Astrocyte of the hippocampus (primary cell): ENCODE data around the gene RNF150.

Experiments used
- DNase-seq: peaks from one replicate; pipeline ENCODE4 v3.0.0; 2011; ENCODE audit warnings: low read depth, low spot score

Gene RNF150

DNA sequence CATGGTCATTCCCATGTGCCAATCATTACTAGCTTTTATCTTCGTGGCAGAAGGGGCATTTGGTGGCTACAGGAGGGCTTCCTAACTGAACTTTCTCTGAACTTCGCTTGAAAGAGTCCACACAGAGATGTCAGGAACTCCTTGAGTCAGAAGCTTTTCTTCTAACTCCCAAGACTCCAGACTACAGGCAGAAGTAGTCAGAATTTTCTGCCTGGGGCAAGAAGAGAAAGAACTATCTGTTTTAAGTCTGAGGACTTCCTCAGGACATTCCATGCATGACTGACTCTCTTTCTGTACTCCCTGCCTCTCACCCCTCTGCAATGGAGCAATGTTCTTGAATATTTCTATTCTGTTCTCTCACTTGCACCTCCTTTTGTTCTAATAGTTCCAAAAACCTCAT lies 206.6 kb downstream of the RNF150 start:
- peak; percentile 15 for DNase-seq

DNA sequence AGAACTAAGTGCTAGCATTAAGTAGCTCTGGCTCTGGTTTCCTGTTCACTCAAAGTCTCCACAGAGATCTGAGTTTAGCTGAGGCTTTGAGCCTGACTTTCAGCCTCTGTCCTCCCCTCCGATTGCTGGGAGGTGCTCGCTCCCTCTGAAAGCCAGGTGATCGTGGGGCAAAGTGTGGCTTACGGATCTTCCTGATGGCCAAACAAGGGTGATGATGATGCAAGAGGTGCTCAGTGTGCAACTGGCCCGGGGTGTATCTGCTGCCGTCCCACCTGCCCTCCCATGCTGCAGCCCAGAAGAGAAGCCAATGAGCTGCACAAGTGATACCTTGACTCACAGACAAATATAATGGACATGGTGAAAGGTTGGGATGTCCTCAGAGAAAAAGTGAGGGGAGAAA lies 207.9 kb downstream of the RNF150 start:
- no peak for DNase-seq

DNA sequence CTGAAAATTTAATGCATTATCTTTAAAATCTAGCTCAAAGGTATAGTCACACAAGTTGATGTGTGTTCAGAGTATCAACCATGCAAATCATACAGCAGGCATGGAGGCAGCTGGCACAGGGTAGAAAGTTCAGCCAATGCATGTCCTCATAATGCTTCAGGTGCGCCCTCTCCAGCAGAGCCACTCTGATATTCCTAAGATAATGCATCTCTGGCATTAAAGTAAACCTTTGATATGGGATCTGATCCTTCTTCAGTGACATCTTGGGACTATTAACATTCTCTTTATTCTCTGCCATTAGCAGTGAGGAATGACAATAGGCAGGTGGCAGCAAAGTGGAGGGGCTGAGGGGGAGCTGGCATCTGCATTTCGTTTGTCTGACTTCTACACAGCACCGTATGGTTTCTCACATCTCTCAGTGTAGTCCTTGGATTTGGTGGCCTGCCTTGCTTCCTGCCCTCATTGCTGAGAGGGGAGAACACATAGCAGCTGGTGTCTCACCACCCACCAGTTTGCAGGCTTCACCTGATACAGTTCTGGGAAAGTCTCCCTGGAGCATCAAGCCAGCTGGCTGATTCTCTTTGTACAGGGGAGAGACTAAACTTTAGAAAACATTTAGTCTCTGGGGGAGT lies 208.4 kb downstream of the RNF150 start:
- DNase-seq: no peak

DNA sequence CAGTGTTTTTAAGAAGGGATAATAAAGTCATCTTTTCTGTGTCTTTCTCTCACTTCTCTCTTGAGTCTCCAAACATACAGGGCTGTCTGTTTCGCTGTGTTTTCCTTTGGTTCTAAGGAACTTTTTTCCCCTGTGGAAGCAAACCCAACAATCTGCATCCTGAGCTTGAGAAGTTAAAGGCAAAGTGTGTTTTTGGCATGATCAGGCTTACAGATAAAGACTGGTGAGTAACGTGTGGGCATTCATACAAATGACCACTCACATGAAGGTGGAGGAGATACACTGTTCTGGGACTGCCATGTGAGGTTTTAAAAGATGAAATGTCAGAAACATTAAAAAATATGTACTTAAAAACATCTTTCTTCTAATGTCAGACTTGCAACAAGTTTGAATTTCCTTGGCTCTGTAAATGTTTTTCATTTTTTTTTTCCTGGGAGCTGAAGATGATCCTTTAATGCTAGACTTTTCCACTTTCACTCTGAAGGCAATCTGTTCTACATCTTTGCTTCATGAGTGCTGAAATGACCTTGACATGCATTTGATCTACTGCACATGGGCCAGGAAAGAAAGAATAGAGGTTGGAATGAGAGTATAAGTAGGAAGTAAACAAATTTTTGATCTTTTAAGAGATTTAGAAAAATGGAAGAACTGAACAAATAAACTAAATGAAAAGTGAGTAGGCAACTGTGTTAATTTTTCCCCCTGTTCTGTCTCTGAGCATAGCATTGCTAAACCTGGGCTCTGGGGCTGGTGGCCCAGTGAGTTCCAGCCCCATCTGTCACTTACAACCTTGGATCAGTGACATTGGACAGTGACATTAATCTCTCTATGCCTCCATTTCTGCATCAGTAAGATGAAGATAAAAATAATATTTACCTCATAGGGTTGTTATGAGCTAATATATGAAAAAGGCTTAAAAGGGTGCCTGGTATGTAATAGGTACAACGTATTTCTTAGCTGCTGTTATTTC lies 226.0 kb downstream of the RNF150 start:
- DNase-seq: no peak

DNA sequence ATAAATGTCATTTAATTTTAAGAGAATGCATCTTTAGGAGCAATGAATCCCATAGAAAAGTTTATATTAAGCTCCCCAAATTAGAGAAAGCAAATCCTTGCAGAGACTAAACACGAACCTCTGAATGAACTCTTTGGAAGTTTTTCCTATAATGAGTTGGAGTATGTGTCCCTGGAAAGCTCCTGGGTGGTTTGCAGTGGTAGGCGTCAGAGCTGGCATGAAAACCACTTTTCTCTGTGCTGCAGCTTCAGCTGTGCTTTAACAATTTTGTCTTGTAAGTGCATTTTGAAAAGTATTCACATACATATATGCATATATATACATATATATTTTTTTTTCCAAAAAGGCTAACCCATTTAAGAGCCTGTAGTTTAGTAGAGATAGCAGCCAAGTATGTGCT lies 228.4 kb downstream of the RNF150 start:
- no peak for DNase-seq

DNA sequence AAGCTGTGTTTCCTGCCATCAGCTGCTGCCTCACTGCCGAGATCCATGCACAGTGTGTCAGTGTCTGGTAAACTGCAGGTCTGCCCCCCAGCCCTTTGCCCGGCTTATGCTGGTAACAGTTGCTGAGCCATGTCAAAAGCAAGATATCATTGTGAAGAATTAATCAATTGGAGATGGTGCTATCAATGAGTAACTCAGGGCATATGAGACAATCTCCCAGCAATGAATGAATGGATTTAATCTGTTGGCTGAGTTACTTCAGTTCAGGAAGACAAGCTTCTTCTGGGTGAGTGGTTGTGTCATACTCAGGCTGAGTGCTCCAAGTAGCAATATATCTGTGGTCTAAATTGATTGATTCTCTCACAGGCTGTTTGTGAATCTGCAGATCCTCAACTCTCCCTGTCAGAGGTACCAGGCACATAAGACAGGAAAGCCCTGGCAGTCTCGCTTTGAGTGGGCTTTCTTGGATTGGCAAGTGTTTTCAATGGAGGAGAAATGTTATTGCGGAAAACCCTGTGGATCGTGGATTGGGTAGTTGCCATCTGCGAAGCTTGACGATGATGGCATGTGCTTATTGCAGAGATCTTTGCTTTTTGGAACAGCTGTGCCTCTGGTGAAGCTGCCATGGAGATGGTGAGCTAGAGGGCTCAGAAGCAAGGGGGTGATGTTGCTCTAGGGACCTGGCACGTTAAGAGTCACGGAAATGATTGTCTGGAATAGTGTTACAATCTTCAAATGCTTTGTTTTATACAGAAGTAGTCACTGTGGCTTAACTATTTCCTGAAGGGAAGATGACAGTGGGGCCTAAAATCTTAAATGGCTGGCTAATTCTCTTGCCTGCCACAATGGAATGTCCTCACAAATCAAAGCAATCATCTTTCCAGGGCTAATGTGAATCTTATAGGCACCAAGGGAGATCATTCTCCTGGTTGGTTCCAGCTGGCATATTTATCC lies 229.5 kb downstream of the RNF150 start:
- no peak for DNase-seq

DNA sequence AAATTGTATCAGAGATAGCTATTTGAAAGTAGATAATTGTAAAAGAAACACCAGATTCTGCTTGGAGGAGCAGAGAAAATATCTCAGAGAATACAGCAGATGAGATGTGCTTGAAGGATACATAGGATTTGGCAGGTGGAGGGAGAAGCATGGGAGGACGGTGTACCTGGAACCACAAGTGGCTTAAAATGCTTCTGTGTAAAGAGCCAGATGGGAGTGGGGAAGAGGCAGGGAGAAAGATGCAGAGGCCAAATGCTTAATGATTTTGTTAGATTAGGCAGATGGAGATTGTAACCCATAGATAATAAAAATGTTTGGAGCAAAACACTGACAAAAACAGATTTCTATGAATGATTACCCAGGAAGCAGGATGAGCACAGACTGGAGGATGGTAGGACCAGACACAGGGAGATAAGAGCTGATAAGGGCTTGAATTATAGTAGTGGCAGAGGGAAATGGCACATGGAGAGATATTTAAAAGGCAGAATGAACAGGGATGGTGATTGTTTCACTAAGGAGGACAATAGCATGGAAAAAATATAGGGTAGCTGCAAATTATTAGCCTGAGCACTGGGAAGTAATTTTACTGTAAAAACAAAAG lies 231.4 kb downstream of the RNF150 start:
- DNase-seq: no peak

DNA sequence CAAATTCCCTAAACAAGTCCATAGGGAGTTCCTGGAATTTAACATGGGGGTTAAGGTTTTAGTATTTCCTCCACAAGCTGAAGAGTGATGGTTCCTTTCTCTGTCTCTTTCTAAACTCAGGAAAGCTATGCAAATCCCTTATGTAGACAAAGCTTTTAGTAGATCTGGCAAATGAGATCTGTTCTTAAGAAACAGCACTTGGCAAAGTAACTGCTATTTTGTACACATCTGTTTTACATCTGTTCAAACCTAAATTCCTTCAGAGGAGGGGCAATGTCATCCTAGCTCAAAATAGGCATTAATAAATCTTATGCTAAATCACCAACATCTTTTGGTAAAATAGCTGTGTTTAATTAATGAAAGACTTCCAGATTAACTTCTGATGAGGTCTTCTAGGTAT lies 239.3 kb downstream of the RNF150 start:
- DNase-seq: no peak

DNA sequence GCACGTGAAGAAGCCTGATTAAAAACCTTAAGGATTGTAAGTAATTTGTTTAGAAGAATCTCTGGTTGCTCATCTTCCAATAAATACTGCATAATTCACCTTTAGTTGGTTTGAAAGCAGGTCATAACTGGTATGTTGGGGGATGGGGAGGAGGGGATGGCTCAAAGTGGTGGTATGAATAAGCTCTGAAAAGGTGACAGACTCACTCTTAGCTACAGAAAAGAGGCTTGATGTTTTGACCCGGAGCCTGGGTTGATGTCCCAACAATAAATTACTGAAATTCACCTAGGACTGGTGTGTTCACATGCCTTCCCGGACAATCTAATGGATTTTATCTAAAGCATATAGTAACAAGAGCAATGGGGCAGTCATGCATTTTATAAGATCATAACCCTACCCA lies 245.2 kb downstream of the RNF150 start:
- no peak for DNase-seq

DNA sequence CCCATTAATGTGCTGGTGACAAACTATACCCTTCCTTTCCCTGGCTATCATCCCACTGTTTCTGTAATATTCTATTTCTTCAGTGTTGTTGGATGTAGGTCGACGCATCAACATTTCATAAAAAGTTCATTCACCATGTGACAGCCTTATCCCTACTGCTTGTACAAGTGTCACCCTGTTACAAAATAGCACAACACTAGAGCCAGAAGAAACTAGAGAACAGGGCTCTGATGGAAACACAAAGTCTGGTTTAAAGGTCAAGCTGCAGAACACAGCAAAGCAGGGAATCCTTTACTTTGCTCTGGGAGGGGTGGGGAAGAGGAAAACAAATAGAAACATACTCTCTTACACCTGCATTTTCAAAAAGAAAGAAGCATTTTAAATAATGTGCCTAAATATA lies 245.8 kb downstream of the RNF150 start:
- no peak for DNase-seq

DNA sequence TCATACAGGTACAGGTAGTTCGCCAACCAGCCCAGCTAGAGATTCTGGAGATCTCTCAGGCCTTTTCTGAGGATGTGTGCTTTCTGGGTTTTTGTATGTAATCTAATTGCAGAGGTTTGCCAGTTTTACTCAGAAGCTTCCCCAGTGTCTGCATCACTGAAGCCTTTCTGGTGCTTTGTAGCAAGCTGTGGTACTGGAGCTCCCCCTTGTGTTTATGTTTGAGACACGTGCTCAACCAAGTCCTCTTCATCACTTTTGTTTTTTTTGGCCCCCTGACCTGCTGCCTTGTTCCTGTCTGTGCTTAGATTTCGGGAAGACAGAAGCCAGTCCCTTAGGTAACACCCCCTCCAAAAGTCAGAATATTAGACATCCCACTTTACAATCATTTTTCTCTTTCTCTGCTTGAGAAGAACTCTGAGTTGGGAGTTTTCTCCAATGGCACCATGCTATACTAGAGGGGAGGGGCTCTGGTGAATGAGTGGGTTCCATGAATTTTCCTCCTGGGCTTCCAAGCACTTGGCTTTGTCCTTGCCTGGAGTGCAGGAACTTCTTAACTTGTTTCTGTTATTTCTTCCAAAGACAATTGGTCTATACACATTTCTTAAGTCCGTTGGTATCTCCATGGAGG lies 248.7 kb downstream of the RNF150 start:
- DNase-seq: peak; percentile 80

DNA sequence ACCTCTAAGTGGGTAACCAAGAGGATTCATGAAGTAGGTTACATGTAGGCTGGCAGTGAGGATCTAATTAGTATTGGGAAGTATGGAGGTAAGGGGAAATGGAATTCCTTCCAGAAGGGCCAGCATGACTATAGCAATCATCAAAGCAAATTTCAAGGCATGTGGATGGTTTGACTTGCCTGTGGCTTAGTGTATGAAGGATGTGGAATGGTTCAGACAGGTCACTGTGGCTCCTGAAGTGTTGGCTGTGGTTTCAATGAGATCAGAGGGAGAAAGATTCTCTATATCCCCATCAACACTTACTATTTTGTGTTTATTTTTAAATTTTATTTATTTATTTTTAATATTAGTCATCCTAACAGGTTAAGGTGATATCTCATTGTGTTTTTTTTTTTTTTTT lies 255.5 kb downstream of the RNF150 start:
- peak; percentile 22 for DNase-seq

DNA sequence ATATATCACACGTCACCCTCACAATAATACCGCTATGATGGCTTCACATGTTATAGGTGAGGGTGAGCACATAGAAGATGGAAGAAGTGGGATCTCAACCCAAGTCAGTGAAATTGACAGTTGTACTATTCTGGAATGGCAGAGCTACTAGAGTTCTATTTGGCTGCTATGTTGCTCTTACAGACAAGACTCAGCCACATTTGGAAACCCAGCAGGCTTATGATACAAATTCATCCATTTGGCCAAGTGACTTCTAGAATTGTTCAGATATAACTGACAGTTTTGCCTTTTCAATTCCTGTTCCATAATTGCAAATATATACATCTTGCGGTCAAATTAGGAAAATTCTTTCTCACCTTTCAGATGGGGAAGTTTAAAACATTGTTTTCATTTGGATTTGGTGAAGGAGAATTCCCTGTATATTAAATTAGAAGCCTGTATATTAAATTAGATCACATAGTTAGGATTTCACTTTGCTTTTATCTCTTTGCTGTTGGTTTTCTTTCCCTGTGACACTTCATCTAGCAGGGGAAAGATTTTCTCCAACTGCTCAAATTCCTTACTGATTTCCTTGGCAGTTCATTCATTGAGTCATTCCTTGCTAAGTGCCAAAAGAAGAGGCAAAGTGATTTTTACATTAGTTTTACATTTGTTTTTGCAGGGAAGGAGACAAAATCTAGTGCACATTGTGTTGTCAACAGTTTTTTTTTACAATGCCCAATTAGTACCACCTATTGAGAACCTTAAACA lies 256.5 kb downstream of the RNF150 start:
- peak; percentile 61 for DNase-seq

DNA sequence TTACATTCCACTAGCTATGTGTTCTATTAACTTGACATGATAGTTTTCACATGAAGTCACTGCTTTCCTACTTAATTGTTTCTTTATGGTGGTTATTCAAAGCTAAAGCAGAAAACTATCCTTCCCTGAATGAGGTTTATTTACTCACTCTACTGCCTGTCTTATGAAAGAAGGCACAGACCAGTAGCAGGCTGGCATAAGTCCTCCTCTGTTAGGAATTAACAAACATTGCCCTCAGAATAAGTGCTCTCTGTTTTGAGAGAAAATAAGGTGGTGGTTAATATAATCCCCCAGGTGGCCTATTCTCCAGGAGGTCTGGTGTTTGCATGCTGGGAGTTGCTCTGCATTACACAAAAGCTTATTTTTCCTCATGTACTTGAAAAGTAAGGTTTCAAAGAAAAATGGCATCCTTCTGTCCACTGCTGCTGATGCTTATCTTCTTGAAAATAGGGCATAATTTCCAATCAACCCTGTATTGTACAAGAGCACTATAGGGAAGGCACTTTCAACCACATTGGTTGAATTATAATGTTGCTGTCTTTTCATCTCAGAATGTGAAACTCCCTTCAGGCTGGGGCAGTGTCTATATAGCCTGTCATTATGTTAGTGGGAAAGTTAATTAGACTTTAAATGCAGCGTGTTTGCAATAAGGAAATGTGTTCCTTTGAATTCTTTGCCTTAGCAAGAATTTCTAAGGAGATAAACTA lies 257.4 kb downstream of the RNF150 start:
- DNase-seq: peak; percentile 19

DNA sequence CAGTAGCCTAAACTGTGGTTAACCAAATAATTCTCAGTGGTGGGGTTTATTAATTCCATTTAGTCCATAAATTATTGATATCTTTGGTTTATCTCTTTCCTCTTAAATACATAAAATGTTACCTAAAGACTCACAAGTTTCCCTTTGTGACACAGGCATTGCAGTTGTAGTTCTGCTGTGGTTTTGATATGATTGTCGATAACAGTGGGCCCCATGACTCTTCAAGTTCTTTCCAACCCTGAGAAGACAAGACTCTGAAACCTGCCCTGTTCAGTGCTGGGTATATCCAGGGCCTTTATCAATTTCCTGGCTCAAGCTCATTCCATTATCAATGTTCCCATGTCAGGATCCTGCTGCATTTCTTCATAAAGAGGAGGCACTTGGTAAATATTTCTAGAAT lies 259.2 kb downstream of the RNF150 start:
- no peak for DNase-seq

DNA sequence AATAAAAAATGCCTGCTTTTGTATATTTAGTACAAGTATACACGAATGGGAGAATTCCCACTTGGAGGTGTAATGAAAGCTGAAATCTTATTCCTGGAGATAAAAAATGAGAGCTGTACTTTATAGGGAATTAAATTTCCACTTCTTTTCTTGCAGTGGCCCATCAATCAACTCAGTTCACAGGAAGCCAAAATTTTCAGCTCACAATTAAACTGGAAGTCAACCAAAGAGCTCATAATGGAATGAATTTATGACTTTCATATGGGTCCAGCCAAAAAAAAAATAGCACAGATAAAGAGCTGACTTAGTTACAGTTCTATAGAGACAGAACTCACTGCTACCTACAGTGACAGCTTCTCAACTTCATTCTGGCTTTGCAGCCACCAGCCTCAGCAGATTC lies 261.9 kb downstream of the RNF150 start:
- no peak for DNase-seq

DNA sequence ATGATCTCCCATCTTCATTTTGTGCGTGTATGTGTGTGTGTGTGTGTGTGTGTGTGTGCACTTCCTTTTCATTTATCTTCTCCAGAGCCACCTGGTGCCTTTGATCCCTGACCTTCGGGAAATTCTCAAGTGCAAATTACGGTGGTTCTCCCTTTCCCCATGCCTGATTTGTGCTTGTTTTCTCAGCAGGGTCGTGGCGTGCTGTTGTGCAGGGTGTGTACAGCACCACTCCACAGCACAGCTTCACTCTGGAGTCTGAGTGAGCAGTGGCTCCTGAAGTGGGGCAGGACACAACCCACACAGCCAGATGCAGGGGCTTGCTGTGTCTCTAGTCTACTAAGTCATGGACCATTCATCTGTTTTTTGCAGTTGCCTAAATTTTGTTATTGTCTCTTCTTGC lies 262.8 kb downstream of the RNF150 start:
- no peak for DNase-seq

DNA sequence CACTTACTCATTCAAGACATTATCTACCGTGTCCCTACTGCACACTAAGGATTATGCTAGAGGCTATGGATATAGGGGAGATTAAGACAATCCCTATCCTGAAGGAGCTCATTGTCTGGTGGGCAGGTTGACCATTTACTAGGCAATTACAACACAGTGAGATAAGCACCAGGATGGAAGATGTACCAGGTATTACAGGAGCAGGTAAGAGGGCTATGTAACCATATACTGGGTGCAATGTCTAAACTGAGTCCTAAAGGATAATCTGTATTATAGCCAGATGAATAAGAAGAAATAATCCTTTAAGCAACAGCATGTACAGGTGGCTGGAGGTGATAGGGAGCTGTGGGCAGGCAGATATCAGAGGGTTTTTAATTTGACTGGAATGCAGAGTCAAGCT lies 263.8 kb downstream of the RNF150 start:
- DNase-seq: no peak

DNA sequence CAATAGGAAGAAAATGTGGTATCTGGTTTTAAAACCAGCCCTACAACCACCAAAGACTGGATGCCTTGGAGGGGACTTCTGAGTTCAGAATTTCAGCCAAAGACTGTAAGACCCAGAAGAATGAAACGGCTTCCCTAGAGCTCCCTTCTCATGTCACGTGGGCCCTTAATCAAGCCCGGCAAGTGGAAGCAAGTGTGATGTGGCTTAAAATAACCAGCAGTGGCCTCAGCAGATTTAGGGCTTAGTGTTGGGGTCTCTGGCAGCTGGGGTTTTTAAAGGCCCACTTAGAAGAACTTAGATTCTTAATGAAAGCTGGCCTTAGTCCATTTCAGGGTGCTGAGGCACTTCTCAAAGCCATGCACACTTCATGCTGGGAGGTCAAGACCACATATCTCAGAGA lies 265.9 kb downstream of the RNF150 start:
- DNase-seq: no peak
